Panc1 (cell line): ENCODE results near the gene INSYN1. TPM values are rescaled to one million over a fixed set of nuclear protein-coding genes. Genes with fewer than 3 reads are reported as not detected.

Source experiments
- ATAC-seq: fragments of 200-7000 bp; cut with Tn5 transposase; 2 replicates; pipeline ENCODE4 v1.9.1; 2020; ENCODE audit warnings: mild to moderate bottlenecking, moderate library complexity
- BruUV-seq: library from RNA; stranded (reverse); fragments of 400-500 nt; replicated peaks from 2 replicates; lab custom pipeline; 2021; lab: Mats Ljungman, UMichigan
- CTCF ChIA-PET: fragments of 300-600 bp; sonication (Branson Sonifier 250); formaldehyde crosslinking; loops from one replicate; lab custom pipeline; 2022; ENCODE audit warnings: antibody characterized with exemption; lab: Charles Lee
- POLR2A ChIA-PET: fragments of 300-600 bp; sonication (Branson Sonifier 250); formaldehyde crosslinking; loops from one replicate; lab custom pipeline; 2022; ENCODE audit warnings: antibody characterized with exemption; lab: Charles Lee
- DNase-seq: peaks from one replicate; pipeline ENCODE4 v3.0.0-alpha.2; 2010; ENCODE audit warnings: low read depth, low spot score
- H3K27ac ChIP-seq: 2 replicates; pipeline ENCODE4 v1.5.1; 2011; ENCODE audit warnings: mild to moderate bottlenecking, low read length, inconsistent platforms
- H3K27me3 ChIP-seq: fragments of 200-500 bp; sonication (Bioruptor generic); 2 replicates; pipeline ENCODE4 v1.6.0; 2014; ENCODE audit warnings: low read length, inconsistent platforms; ENCODE audit not compliant: control insufficient read depth, insufficient read depth
- H3K36me3 ChIP-seq: fragments of 200-500 bp; sonication (Bioruptor generic); 2 replicates; pipeline ENCODE4 v1.5.1; 2014; ENCODE audit warnings: inconsistent platforms, mild to moderate bottlenecking, low read length, moderate library complexity; ENCODE audit not compliant: control insufficient read depth, insufficient read depth
- H3K4me1 ChIP-seq: 2 replicates; pipeline ENCODE4 v1.5.1; 2011; ENCODE audit warnings: inconsistent platforms, mild to moderate bottlenecking, low read length, moderate library complexity; ENCODE audit not compliant: control insufficient read depth, insufficient read depth
- H3K4me3 ChIP-seq, 2 experiments: 2 replicates each; pipeline ENCODE4 v1.5.1; 2011 to 2012; ENCODE audit warnings: low read depth in 2 of 2, low read length in 2 of 2, mild to moderate bottlenecking in 2 of 2, inconsistent platforms in 1 of 2, moderate library complexity in 1 of 2
- H3K9me3 ChIP-seq: fragments of 200-500 bp; sonication (Bioruptor generic); 2 replicates; pipeline ENCODE4 v1.5.1; 2014; ENCODE audit warnings: low read depth, mild to moderate bottlenecking, inconsistent platforms, low read length, moderate library complexity; ENCODE audit not compliant: control insufficient read depth, insufficient read depth
- CTCF ChIP-seq: fragments of 450-650 bp; IDR thresholded peaks from 2 replicates; pipeline ENCODE4 v1.5.1; 2017; ENCODE audit warnings: mild to moderate bottlenecking
- POLR2AphosphoS5 ChIP-seq: IDR thresholded peaks from 2 replicates; pipeline ENCODE4 v1.6.1; 2012; ENCODE audit warnings: mild to moderate bottlenecking, low read depth, low read length, moderate library complexity
- REST ChIP-seq, 2 experiments: IDR thresholded peaks; 2 replicates each; pipeline ENCODE4 v1.6.1; 2011 to 2012; ENCODE audit warnings: low read depth in 2 of 2, control low read depth in 1 of 2, low read length in 1 of 2, mild to moderate bottlenecking in 1 of 2, moderate library complexity in 1 of 2; ENCODE audit not compliant: insufficient read depth in 1 of 2
- SIN3A ChIP-seq: IDR thresholded peaks from 2 replicates; pipeline ENCODE4 v1.6.1; 2012; ENCODE audit warnings: low read depth, mild to moderate bottlenecking, low read length, moderate library complexity, borderline replicate concordance; ENCODE audit not compliant: insufficient read depth
- TCF7L2 ChIP-seq: IDR thresholded peaks from 2 replicates; pipeline ENCODE4 v1.6.1; 2011; ENCODE audit warnings: mild to moderate bottlenecking, low read depth, low read length, inconsistent platforms
- in situ Hi-C: cut with HindIII; loops from 2 replicates; pipeline ENCODE4 v1.10.0; 2016; ENCODE audit warnings: low sequenced_read_pairs, low pct_unique_long_range_greater_than_20kb
- intact Hi-C: fragments of 100-400 bp; cut with micrococcal nuclease; formaldehyde crosslinking; loops from one replicate; pipeline ENCODE4 v1.10.0; 2022; ENCODE audit not compliant: unreplicated experiment
- total RNA-seq: library from RNA; stranded (reverse); gene quantifications from one replicate; pipeline ENCODE4 v1.2.1, GENCODE V29; 2021; ENCODE audit not compliant: unreplicated experiment

Gene INSYN1
- total RNA-seq, 1 experiment from 2014 or later = 2.6 TPM

- 0 out of 2 replicates have a peak, but pooled peaks cover 2% of the 10 kb centered on the region for H3K4me1 ChIP-seq
- no peaks in the 10 kb centered on the region for H3K9me3 ChIP-seq
- no peak for DNase-seq
- H3K36me3 ChIP-seq = no peaks in the 10 kb centered on the region
- ChIA-PET POLR2A (no interaction called here), CTCF (interaction anchor here (0.7 kb wide), 1 partner anchor 279 kb away, joined by 5 read pairs; the partner anchor contains the start of gene PML)
- ATAC-seq = no peak
- TF ChIP-seq TCF7L2 (no peak), REST (IDR thresholded peaks at IDR 0.05; ENCODE audit: insufficient read depth in 1 of 2, low read depth in 2 of 2, low read length in 1 of 2) (no peak), CTCF (no peak)
- intact Hi-C loops = no loop called here
- H3K27ac ChIP-seq = no peak overlapping the region
- BruUV-seq = no TSS peak
- in situ Hi-C loops = no loop called here
- H3K27me3 ChIP-seq = no peaks in the 10 kb centered on the region
- H3K4me3 ChIP-seq = no peak overlapping the region
Measured at GRCh38 chr15:73714695-73715301, 38.4 kb downstream of the INSYN1 start.

- ChIA-PET POLR2A (no interaction called here), CTCF (no interaction called here)
- TF ChIP-seq TCF7L2 (no peak), CTCF (no peak; the same call in 1 of the 2 replicates), REST (IDR thresholded peaks at IDR 0.05; ENCODE audit: insufficient read depth in 1 of 2, low read depth in 2 of 2, low read length in 1 of 2) (no peak), SIN3A (no peak), POLR2AphosphoS5 (no peak)
- intact Hi-C loops (no loop called here), in situ Hi-C loops (no loop called here)
- Histone ChIP-seq H3K27ac (no peak overlapping the region), H3K9me3 (no peaks in the 10 kb centered on the region), H3K4me3 (no peak overlapping the region), H3K4me1 (0 out of 2 replicates have a peak, but pooled peaks cover 2% of the 10 kb centered on the region), H3K36me3 (no peaks in the 10 kb centered on the region; the same call in 1 of the 2 replicates), H3K27me3 (no peaks in the 10 kb centered on the region)
- DNase-seq = no peak
- no TSS peak for BruUV-seq
- no peak for ATAC-seq
Measured at GRCh38 chr15:73712107-73712506, 41.0 kb downstream of the INSYN1 start.
